ENCODE results near the gene C1orf21. TPM values are rescaled to one million over a fixed set of nuclear protein-coding genes. Genes with fewer than 3 reads are reported as not detected.

Gene C1orf21
- total RNA-seq, 4 donors from 2014 or later, result 13.1 to 30.6 (median 22.1) TPM

DNA sequence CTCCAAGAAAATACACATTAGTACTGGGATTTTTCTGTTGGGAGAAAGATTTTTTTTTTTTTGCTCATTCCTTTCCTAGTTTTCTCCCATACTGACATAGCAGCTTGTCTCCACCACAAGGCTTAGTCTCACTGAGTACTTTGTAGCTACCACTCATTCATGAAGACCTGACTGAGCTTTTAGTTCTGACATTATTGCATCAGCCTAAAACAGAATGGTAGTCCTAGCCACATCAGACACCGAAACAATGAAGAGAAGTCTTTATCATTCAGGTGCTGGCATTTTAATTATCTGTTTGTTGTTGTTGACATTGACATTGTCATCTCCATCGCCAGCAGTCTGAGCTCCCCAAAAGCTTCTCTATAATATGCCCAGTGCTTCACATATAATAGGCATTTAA lies 21.1 kb upstream of the C1orf21 start:
- no peaks in the 10 kb centered on the region for H3K9me3 ChIP-seq
- H3K4me1 ChIP-seq, result no peaks in the 10 kb centered on the region
- H3K36me3 ChIP-seq, result no peaks in the 10 kb centered on the region
- WGBS, 2 donors, result 92 to 98% methylated on average over 2 of the region's 2 CpGs
- no peak overlapping the region for H3K4me3 ChIP-seq (replicated peaks in 1 of 3)
- TF ChIP-seq, protein P1, sequence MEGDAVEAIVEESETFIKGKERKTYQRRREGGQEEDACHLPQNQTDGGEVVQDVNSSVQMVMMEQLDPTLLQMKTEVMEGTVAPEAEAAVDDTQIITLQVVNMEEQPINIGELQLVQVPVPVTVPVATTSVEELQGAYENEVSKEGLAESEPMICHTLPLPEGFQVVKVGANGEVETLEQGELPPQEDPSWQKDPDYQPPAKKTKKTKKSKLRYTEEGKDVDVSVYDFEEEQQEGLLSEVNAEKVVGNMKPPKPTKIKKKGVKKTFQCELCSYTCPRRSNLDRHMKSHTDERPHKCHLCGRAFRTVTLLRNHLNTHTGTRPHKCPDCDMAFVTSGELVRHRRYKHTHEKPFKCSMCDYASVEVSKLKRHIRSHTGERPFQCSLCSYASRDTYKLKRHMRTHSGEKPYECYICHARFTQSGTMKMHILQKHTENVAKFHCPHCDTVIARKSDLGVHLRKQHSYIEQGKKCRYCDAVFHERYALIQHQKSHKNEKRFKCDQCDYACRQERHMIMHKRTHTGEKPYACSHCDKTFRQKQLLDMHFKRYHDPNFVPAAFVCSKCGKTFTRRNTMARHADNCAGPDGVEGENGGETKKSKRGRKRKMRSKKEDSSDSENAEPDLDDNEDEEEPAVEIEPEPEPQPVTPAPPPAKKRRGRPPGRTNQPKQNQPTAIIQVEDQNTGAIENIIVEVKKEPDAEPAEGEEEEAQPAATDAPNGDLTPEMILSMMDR (IDR thresholded peaks at IDR 0.05), result no peak
- no peak for TF ChIP-seq POLR2A (IDR thresholded peaks at IDR 0.05)
- no peak overlapping the region for H3K27ac ChIP-seq
- DNase-seq, result no peak
- no peaks in the 10 kb centered on the region for H3K27me3 ChIP-seq
- intact Hi-C loops (cut with DNase I), result no loop called here

DNA sequence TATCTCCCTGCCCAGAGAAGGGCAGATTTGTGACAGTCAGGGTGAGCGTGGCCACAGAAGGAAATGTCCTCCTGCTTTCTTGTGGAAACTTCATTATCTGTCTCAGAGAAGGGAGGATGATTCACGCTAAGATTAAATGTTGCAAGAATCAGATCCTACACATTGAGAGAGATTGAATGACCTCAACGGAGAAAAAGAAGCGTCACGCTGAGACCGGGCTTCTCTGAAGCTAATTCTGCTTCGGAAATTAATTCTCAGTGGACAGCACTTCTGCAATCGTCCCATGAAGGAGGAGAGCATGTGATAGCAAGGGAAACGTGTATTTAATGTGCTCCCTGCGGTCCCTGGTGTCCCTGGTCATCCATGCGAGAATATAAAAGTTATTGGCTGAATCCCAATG lies 19.8 kb upstream of the C1orf21 start:
- H3K27me3 ChIP-seq, result no peaks in the 10 kb centered on the region
- H3K9me3 ChIP-seq, result no peaks in the 10 kb centered on the region
- no peaks in the 10 kb centered on the region for H3K4me1 ChIP-seq
- 77 to 82% methylated on average over 11 of the region's 11 CpGs for WGBS, 2 donors
- no peak overlapping the region for H3K27ac ChIP-seq
- TF ChIP-seq, protein P1 (IDR thresholded peaks at IDR 0.05), result no peak
- no peak for TF ChIP-seq POLR2A (IDR thresholded peaks at IDR 0.05)
- intact Hi-C loops (cut with DNase I), result no loop called here
- no peak overlapping the region for H3K4me3 ChIP-seq (replicated peaks in 1 of 3)
- no peaks in the 10 kb centered on the region for H3K36me3 ChIP-seq
- no peak for DNase-seq

DNA sequence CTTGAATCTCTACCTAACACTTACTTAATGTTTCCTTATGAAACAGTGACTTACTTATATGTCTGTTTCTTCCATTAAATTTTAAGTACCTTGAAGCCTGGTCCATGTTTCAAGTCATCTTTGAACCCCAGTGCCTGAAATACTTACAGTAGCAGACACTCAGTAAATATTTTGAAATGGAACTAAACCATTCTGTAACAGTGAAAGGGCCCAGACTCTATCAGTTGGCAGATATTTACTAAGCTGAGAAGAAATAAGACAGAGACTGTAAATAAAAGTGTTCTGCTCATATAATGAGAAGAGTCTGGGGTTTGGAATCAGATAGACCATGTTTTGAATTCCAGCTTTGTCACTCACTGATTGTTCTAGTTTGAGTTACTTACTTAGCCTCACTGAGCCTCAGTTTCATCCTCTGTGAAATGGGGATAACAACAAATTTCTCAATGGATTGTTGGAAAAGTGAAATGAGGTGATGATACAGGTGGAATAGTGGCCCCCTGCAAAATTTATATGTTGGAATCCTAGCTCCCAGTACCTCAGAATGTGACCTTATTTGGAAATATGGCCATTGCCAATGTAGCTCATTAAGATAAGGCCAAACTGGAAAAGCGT lies 19.3 kb upstream of the C1orf21 start:
- H3K27me3 ChIP-seq, result no peaks in the 10 kb centered on the region
- DNase-seq, result no peak
- intact Hi-C loops (cut with DNase I), result no loop called here
- H3K4me3 ChIP-seq (replicated peaks in 1 of 3), result no peak overlapping the region
- no peaks in the 10 kb centered on the region for H3K36me3 ChIP-seq
- H3K4me1 ChIP-seq, result no peaks in the 10 kb centered on the region
- no peak for TF ChIP-seq POLR2A (IDR thresholded peaks at IDR 0.05)
- TF ChIP-seq, protein P1 (IDR thresholded peaks at IDR 0.05), result no peak
- H3K27ac ChIP-seq, result no peak overlapping the region
- H3K9me3 ChIP-seq, result no peaks in the 10 kb centered on the region
- 96% methylated on average over 1 of the region's 1 CpG for WGBS, 2 donors

DNA sequence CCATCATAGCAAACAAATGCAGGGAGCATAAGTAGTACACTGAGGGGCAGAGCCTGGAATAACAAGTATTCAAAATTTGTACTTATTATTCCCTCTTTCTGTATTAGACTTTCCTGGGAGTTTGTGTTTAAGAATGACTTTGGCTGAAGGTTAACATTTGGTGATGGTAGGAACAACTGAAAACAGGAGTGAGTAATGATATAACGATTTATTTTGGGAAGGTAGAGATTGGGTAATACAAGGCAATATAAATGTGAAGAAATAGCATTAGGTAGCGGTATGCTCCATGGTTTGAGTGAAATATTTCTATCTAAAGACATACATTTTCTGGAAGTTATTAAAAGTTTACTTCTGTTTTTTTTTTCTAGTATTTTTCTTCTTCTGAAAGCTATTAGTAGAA lies 18.5 kb upstream of the C1orf21 start:
- intact Hi-C loops (cut with DNase I), result no loop called here
- Histone ChIP-seq H3K9me3 (no peaks in the 10 kb centered on the region), H3K36me3 (no peaks in the 10 kb centered on the region), H3K4me1 (no peaks in the 10 kb centered on the region), H3K27me3 (no peaks in the 10 kb centered on the region), H3K27ac (no peak overlapping the region), H3K4me3 (replicated peaks in 1 of 3) (no peak overlapping the region)
- DNase-seq, result no peak
- TF ChIP-seq POLR2A (IDR thresholded peaks at IDR 0.05), result no peak
- TF ChIP-seq, protein P1 (IDR thresholded peaks at IDR 0.05), result no peak
- WGBS, 2 donors, result 88 to 91% methylated on average over 2 of the region's 2 CpGs

DNA sequence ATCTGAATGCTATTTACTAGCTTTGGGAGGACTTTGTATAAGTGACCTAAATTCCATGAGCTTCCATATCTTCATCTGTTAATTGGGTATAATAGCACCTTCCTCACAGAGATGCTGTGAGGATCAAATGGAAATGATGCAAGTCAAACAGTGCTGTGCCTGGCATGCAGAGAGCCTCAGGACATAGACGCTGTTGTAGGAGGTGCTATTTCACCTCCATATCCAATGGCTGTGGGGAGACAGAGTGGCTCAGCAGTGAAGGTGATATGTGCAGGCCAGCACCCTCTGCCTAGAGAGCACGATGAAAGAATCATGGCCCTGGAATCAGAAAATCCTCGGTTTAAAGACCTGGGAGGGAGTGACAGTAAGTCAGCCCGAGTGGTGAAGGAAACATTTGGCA lies 16.0 kb upstream of the C1orf21 start:
- intact Hi-C loops (cut with DNase I), result no loop called here
- TF ChIP-seq, protein P1 (IDR thresholded peaks at IDR 0.05), result no peak
- no peak for TF ChIP-seq POLR2A (IDR thresholded peaks at IDR 0.05)
- Histone ChIP-seq H3K4me1 (no peaks in the 10 kb centered on the region), H3K36me3 (no peaks in the 10 kb centered on the region), H3K27me3 (no peaks in the 10 kb centered on the region), H3K9me3 (no peaks in the 10 kb centered on the region), H3K27ac (no peak overlapping the region), H3K4me3 (replicated peaks in 1 of 3) (no peak overlapping the region)
- no peak for DNase-seq
- WGBS, 2 donors, result 83% methylated on average over 4 of the region's 4 CpGs

Measured in thyroid gland (tissue), 4 donors.